Stimulated activated CD4-positive, alpha-beta T cell treated with anti-CD3 and anti-CD28 coated beads, TNF-alpha, amount 100 ng/mL, for 24 hours (primary cell): Measurements from ENCODE around the gene B4GALT5.

Experiments used
- DNase-seq, 3 experiments: peaks; one replicate each; pipeline ENCODE4 v3.0.0-alpha.2; 2020; ENCODE audit warnings: low read depth in 3 of 3

The B4GALT5 gene

DNA sequence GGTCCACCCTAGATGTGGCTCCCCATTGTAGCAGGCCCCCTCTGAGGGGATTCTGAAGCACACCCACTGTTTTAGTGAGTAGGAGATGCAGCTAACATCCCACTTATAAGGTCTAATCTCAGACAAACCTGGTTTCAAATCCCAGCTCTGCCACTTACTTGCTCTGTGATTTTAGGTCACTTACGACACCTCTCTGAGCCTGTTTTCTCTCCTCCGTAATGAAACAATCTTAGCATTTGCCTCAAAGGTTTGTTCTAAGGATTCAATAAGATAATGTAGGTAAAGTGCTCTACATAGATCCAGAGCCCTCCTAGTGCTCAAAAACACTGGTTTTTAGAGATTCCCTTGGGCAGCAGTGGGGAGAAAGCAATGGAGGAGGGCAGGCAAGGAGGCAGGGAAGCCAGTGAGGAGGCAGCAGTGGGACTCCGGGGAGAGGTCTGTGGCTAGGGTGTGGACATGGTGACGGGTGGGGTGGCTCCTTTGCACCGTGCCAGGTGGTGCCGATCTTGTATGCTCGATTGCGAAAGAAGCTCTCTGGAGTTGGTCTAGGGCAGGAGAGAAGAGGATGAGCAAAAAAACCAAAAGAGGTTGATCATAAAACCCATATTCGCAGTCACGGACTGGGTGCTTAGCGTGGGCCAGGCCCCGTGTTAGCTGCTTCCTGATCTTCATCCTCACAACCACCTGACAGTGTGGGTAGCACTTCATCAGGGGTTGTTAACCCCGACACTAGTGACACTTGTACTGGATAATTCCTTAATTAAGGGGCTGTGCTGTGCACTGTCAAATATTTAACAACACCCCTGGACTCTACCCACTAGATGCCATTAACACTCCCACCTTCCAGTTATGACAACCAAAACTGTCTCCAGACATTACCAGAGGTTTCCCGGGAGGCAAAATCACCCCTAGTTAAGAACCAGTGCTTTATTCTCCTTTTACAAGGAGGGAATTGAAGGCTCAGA lies 129.0 kb downstream of the B4GALT5 start:
- no peak for DNase-seq

GRCh38 chr20:49583669-49584417 lies 129.8 kb downstream of the B4GALT5 start:
- no peak for DNase-seq

DNA sequence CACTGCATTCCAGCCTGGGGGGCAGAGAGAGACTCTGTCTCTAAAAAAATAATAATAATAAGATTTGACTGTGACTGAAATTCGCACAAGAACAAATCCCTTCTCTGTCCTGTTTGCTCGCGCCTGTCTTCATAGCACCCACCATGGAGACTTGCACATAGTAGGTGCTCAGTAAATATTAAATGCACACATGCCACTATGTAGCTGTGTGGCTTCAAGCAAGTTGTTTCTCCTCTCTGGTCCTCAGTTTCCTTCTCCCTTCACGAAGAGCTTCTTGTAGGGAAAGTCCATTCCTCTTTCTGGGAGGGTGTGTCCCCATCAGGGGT lies 130.4 kb downstream of the B4GALT5 start:
- no peak for DNase-seq
